ENCODE results near the gene FRS3.
"Not testable (repeated sequence)": the region's sequence is repeated elsewhere in the genome, so short reads cannot be mapped to it uniquely, and the experiment has no call there.

FRS3 gene

DNA sequence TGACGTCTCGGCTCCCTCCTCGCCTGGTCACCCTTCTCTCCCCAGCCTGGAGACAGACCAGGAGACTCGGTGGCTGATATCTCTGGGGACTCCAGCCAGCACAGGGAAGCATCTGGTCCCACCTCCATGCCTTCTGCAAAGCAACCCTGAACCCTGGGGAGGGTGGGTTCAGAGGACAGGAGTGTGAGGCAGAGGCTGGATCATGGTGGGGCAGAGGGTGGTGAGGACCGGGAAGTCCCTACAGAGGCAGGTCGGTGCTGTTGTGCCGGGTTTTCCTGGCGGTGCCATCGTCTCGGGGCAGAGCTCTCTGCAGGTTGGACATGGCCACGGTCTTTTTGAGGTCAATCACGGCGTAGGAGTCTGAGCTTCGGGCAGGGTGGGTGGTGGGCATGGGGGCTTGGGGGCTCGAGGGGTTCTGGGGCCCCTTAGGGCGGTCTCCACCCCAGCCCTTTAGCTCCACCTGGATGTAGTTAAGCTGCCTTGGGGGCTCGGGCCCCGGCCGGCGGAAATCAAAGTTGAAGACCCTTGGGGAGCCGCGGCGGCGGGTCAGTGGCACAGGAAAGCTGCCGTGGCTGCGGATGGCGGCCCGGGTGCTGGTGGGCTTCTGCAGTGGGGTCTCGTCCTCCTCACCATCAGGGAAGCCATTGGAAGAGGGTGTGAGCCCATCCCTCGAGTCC lies 9.2 kb downstream of the FRS3 start:
- Histone ChIP-seq H3K4me3 (ENCODE audit: low read depth in 1 of 5, low read length in 5 of 5) (no peak overlapping the region), H3K27ac (ENCODE audit: low read depth, low read length) (no peak overlapping the region), H3K27me3 (ENCODE audit: control insufficient read depth in 5 of 5, insufficient read depth in 4 of 5, low read length in 5 of 5) (no peaks in the 10 kb centered on the region), H3K36me3 (ENCODE audit: control insufficient read depth in 5 of 5, insufficient read depth in 5 of 5, low read length in 5 of 5) (peaks cover 0 to 57% (median 50%) of the 10 kb centered on the region in 5 donors), H3K9me3 (ENCODE audit: control insufficient read depth in 5 of 5, low read length in 5 of 5) (no peaks in the 10 kb centered on the region), H3K4me1 (ENCODE audit: control insufficient read depth in 5 of 5, insufficient read depth in 5 of 5, low read length in 5 of 5) (peaks cover 0 to 16% (median 12%) of the 10 kb centered on the region in 5 donors), H3K9ac (ENCODE audit: low read length in 5 of 5) (no peak overlapping the region)

DNA sequence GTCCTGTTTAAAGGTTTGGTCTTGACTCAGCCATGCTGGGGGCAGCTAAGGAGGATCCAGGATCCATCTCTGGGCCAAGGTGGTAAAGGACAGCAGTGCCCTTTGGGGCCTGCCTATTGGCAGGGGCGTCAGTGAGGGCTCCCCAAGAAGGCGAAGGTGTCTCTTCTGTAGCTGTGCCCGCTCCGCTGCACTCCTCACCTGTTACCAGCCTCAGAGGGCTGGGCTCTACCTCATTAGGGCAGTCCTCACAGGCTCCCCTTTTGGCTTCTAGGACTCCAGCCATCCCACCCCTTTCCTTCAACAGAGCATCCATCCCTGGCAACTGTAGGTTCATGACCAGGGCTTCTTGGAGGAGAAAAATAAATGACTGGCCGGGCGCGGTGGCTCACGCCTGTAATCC lies 10.3 kb downstream of the FRS3 start:
- H3K9me3 ChIP-seq (ENCODE audit: control insufficient read depth in 5 of 5, low read length in 5 of 5): no peaks in the 10 kb centered on the region
- H3K27ac ChIP-seq (ENCODE audit: low read depth, low read length): no peak overlapping the region
- H3K36me3 ChIP-seq (ENCODE audit: control insufficient read depth in 5 of 5, insufficient read depth in 5 of 5, low read length in 5 of 5): peaks cover 0 to 46% (median 39%) of the 10 kb centered on the region in 5 donors
- no peaks in the 10 kb centered on the region for H3K27me3 ChIP-seq (ENCODE audit: control insufficient read depth in 5 of 5, insufficient read depth in 4 of 5, low read length in 5 of 5)
- no peak overlapping the region for H3K9ac ChIP-seq (ENCODE audit: low read length in 5 of 5)
- H3K4me3 ChIP-seq (ENCODE audit: low read depth in 1 of 5, low read length in 5 of 5): no peak overlapping the region
- peaks cover 0 to 16% (median 12%) of the 10 kb centered on the region in 5 donors for H3K4me1 ChIP-seq (ENCODE audit: control insufficient read depth in 5 of 5, insufficient read depth in 5 of 5, low read length in 5 of 5)

DNA sequence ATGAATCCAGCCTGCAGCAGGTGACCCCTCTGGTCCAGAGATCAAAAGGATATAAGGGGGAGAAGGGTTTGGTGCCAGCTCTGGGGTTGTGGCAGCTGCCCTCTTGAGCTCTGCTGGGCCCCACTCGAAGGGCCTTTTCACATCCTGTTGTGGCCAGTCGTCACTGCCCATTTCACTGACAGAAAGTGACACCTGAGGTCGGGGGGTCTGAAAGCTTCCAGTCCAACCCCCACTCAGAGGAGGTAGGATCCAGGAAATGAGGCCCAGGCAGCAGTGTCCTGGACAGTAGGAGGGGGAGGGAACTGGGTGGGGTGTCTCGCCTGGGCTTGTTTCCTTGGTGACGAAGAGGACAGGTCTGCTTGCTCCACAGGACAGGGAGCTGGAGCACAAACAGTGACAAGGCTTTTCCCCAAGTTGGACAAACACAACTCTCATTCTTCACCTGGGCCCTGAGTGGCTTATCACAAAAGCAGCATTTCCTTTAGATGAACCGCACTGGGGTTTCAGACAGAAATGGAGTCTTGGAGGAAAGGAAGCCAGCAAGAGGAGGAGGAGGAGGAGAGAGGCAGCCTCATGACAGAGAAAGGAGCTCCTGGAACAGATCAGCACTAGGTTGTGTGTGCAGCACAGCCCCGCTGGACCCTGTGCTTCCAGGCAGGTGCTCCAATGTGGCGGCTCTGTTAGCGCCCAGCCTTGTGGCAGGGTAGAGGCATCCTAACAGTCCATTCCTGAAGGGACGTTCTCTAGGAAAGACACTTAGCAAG lies 11.0 kb downstream of the FRS3 start:
- Histone ChIP-seq H3K27ac (ENCODE audit: low read depth, low read length) (no peak overlapping the region), H3K9ac (ENCODE audit: low read length in 5 of 5) (peak overlapping the region in 1 of 5 donors; percentile 35), H3K36me3 (ENCODE audit: control insufficient read depth in 5 of 5, insufficient read depth in 5 of 5, low read length in 5 of 5) (peaks cover 0 to 41% (median 35%) of the 10 kb centered on the region in 5 donors)

DNA sequence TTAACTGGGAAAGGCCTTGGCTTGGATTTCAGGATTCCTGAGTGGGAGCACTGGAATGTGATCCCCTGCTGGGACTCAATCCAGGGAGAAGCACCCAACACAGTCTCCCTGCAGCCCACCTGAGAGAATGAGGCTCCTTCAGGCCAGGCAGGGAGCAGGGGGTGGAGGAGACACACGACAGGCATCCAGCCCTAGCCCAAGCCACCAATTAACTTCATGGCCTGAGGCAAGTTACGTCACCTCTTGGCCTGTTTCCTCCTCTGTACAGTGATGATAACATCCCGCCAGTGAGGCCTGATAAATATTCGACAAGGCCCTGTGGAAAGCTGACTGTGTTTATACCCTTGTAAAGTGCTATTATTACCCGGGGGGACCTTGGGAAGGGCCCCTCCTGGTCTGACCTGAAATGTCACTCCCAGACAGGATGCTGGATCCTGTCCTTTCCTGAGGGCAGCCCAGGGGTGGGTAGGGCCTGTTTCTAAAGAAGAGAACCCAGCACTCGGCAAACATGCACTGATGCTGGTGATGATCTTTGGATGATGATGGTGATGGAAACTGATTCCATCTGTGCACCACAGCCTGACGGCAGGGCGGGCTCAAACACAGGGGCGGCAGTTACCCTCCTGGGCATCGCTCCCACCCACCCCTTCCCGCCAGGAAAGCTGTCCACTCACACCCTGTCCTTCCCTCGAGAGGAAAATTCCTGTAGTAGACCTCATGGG lies 12.4 kb downstream of the FRS3 start:
- H3K4me3 ChIP-seq (ENCODE audit: low read depth in 1 of 5, low read length in 5 of 5): no peak overlapping the region
- peaks cover 0 to 16% (median 12%) of the 10 kb centered on the region in 5 donors for H3K4me1 ChIP-seq (ENCODE audit: control insufficient read depth in 5 of 5, insufficient read depth in 5 of 5, low read length in 5 of 5)
- H3K9me3 ChIP-seq (ENCODE audit: control insufficient read depth in 5 of 5, low read length in 5 of 5): no peaks in the 10 kb centered on the region
- peaks cover 0 to 30% (median 24%) of the 10 kb centered on the region in 5 donors for H3K36me3 ChIP-seq (ENCODE audit: control insufficient read depth in 5 of 5, insufficient read depth in 5 of 5, low read length in 5 of 5)
- H3K27ac ChIP-seq (ENCODE audit: low read depth, low read length): no peak overlapping the region
- no peaks in the 10 kb centered on the region for H3K27me3 ChIP-seq (ENCODE audit: control insufficient read depth in 5 of 5, insufficient read depth in 4 of 5, low read length in 5 of 5)
- peak overlapping the region in 2 of 5 donors; percentile 16 to 17 for H3K9ac ChIP-seq (ENCODE audit: low read length in 5 of 5)

More for the DNA sequence above, 11.0 kb downstream of the FRS3 start:
- no peaks in the 10 kb centered on the region for H3K27me3 ChIP-seq (ENCODE audit: control insufficient read depth in 5 of 5, insufficient read depth in 4 of 5, low read length in 5 of 5)
- H3K9me3 ChIP-seq (ENCODE audit: control insufficient read depth in 5 of 5, low read length in 5 of 5): no peaks in the 10 kb centered on the region
- H3K4me1 ChIP-seq (ENCODE audit: control insufficient read depth in 5 of 5, insufficient read depth in 5 of 5, low read length in 5 of 5): peaks cover 0 to 16% (median 12%) of the 10 kb centered on the region in 5 donors
- no peak overlapping the region for H3K4me3 ChIP-seq (ENCODE audit: low read depth in 1 of 5, low read length in 5 of 5)

DNA sequence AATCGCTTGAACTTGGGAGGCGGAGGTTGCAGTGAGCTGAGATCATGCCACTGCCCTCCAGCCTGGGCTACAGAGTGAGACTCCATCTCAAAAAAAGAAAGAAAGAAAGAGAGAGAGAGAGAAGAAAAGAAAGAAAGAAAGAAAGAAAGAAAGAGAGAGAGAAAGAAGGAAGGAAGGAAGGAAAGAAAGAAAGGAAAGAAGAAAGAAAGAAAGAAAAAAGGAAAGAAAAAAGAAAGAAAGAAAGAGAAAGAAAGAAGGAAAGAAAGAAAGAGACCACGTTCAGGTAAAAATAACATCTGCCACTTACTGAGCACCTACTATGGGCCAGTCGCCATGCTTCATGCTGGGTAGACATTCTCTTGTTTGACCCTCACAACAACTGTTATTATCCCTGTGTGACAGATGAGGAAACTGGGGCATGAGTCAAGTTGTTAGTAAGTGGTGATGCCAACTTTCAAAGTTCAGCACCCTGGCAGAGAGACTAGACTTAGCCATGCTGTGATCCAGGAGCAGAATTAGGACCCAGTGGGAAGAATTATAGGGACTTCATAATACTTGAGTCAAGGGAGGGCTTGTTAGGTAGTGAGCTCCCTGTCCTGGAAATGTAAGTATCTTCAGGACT lies 13.5 kb downstream of the FRS3 start:
- not testable (repeated sequence) for H3K27ac ChIP-seq (ENCODE audit: low read depth, low read length); H3K9me3 ChIP-seq (ENCODE audit: control insufficient read depth in 5 of 5, low read length in 5 of 5); H3K4me3 ChIP-seq (ENCODE audit: low read depth in 1 of 5, low read length in 5 of 5); H3K27me3 ChIP-seq (ENCODE audit: control insufficient read depth in 5 of 5, insufficient read depth in 4 of 5, low read length in 5 of 5); H3K9ac ChIP-seq (ENCODE audit: low read length in 5 of 5)
- peaks cover 0 to 16% (median 12%) of the 10 kb centered on the region in 5 donors for H3K4me1 ChIP-seq (ENCODE audit: control insufficient read depth in 5 of 5, insufficient read depth in 5 of 5, low read length in 5 of 5)
- peaks cover 0 to 19% (median 13%) of the 10 kb centered on the region in 5 donors for H3K36me3 ChIP-seq (ENCODE audit: control insufficient read depth in 5 of 5, insufficient read depth in 5 of 5, low read length in 5 of 5)

DNA sequence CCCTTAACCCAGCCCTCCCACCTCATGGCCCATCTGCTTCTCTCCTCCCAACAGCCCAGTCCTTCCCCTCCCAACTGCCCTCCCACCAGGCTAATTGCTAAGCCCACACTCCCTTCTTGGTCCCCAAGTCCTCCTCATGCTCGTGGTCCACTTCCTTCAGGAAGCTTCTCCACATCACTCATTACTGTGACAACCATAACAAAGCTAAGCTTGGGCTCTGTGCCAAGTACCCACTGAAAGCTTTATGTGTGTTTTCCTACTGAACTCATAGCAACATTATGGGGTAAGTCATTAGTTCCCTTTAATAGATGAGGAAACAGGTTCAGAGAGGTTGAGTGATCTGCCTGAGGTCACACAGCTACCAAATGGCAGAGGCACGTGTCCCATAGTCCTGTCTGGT lies 16.2 kb downstream of the FRS3 start:
- peaks cover 0 to 16% (median 12%) of the 10 kb centered on the region in 5 donors for H3K4me1 ChIP-seq (ENCODE audit: control insufficient read depth in 5 of 5, insufficient read depth in 5 of 5, low read length in 5 of 5)
- H3K27ac ChIP-seq (ENCODE audit: low read depth, low read length): no peak overlapping the region
- H3K9me3 ChIP-seq (ENCODE audit: control insufficient read depth in 5 of 5, low read length in 5 of 5): no peaks in the 10 kb centered on the region
- H3K9ac ChIP-seq (ENCODE audit: low read length in 5 of 5): no peak overlapping the region
- no peaks in the 10 kb centered on the region for H3K27me3 ChIP-seq (ENCODE audit: control insufficient read depth in 5 of 5, insufficient read depth in 4 of 5, low read length in 5 of 5)
- no peak overlapping the region for H3K4me3 ChIP-seq (ENCODE audit: low read depth in 1 of 5, low read length in 5 of 5)
- no peaks in the 10 kb centered on the region for H3K36me3 ChIP-seq (ENCODE audit: control insufficient read depth in 5 of 5, insufficient read depth in 5 of 5, low read length in 5 of 5)

DNA sequence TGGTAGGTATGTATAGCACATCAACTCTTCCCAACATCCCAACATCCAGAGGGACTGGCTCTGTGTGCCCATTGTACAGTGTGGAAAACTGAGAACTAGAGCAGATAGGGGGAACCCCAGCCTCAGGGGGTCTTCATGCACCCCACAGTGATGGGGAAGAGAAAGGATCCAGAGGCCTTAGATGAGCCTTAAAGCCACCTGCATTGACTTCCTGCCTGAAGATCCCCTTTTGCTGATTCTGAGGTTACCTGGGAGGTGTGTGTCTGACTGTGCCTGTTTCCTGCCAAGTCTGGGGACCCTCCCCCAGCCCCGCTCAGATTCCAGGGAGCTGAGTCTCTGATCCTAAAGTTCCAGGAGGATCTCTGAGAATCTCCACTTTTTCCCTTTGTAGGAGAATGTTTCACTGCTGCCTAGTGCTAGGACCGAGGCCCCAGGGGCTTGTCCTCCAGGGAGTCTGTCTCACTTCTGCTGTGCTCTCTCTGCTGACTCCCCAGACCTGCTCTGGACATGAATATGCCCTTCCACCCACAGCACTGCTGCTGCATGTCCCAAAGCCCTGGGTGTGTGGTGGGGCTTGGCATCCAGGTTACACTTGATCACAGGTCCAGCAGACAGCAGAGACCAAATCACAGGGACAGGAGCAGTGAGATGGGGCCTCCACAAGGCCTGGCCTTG lies 19.7 kb downstream of the FRS3 start:
- H3K9me3 ChIP-seq (ENCODE audit: control insufficient read depth in 5 of 5, low read length in 5 of 5): no peaks in the 10 kb centered on the region
- no peaks in the 10 kb centered on the region for H3K4me1 ChIP-seq (ENCODE audit: control insufficient read depth in 5 of 5, insufficient read depth in 5 of 5, low read length in 5 of 5)
- H3K27me3 ChIP-seq (ENCODE audit: control insufficient read depth in 5 of 5, insufficient read depth in 4 of 5, low read length in 5 of 5): no peaks in the 10 kb centered on the region
- no peaks in the 10 kb centered on the region for H3K36me3 ChIP-seq (ENCODE audit: control insufficient read depth in 5 of 5, insufficient read depth in 5 of 5, low read length in 5 of 5)
- no peak overlapping the region for H3K4me3 ChIP-seq (ENCODE audit: low read depth in 1 of 5, low read length in 5 of 5)
- H3K27ac ChIP-seq (ENCODE audit: low read depth, low read length): no peak overlapping the region
- no peak overlapping the region for H3K9ac ChIP-seq (ENCODE audit: low read length in 5 of 5)

DNA sequence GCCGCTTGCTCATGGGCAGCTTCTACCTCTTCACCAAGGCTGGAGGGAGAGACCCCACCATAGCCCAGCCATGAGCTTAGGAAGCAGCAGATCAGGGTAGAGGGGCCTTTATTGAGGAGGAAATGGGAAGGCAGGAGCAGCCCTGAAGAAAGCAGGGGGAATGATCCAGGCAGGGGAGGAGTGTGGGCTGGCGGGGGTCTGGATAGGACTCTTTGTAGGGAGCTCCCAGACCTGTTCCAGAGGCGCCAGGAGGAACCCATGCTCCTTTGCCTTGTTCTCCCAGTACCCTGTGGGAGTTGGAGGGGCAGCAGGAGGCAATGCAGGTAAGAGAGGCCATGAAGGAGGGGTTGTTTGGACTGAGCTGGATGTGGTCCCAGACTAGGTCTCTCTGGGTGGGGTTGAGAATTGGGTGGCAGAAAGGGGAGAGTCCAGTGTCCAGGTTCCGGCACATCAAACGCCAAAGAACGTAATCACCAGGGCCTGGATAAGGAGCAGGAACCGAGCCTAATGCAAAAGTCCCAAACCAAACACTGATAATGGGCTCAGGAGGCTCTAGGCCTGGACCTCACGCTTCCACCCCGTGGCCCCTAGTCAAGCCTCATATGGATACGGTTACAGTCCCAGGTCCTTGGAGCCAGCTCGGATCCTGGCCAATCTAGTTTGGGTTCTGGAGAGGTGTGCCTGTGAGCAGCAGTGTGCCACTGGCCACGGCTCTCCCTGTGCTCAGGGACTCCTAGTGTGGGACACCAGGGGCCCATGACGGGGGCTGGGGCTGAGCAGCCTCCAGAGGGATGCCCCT lies 20.4 kb downstream of the FRS3 start:
- Histone ChIP-seq H3K36me3 (ENCODE audit: control insufficient read depth in 5 of 5, insufficient read depth in 5 of 5, low read length in 5 of 5) (no peaks in the 10 kb centered on the region), H3K9me3 (ENCODE audit: control insufficient read depth in 5 of 5, low read length in 5 of 5) (no peaks in the 10 kb centered on the region), H3K4me3 (ENCODE audit: low read depth in 1 of 5, low read length in 5 of 5) (no peak overlapping the region), H3K27me3 (ENCODE audit: control insufficient read depth in 5 of 5, insufficient read depth in 4 of 5, low read length in 5 of 5) (no peaks in the 10 kb centered on the region), H3K4me1 (ENCODE audit: control insufficient read depth in 5 of 5, insufficient read depth in 5 of 5, low read length in 5 of 5) (no peaks in the 10 kb centered on the region), H3K27ac (ENCODE audit: low read depth, low read length) (no peak overlapping the region), H3K9ac (ENCODE audit: low read length in 5 of 5) (no peak overlapping the region)

DNA sequence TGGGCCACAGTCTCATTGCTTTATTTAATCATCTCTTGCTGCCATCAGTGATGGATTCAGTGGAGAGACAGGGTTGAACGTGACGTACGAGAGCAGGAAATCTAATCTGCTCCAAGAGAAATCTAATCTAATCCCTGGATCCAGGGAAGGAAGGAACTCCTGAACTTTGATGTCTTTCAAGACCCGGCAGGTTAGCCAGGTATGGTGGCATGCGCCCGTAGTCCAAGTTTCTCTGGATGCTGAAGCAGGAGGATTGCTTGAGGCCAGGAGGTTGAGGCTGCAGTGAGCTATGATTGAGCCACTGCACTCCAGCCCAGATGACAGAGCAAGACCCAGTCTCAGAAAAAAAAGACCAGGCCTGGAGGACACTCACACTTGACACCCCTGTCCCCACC lies 21.1 kb downstream of the FRS3 start:
- Histone ChIP-seq H3K4me3 (ENCODE audit: low read depth in 1 of 5, low read length in 5 of 5) (no peak overlapping the region), H3K27ac (ENCODE audit: low read depth, low read length) (no peak overlapping the region), H3K4me1 (ENCODE audit: control insufficient read depth in 5 of 5, insufficient read depth in 5 of 5, low read length in 5 of 5) (no peaks in the 10 kb centered on the region), H3K36me3 (ENCODE audit: control insufficient read depth in 5 of 5, insufficient read depth in 5 of 5, low read length in 5 of 5) (no peaks in the 10 kb centered on the region), H3K9ac (ENCODE audit: low read length in 5 of 5) (no peak overlapping the region), H3K9me3 (ENCODE audit: control insufficient read depth in 5 of 5, low read length in 5 of 5) (no peaks in the 10 kb centered on the region), H3K27me3 (ENCODE audit: control insufficient read depth in 5 of 5, insufficient read depth in 4 of 5, low read length in 5 of 5) (no peaks in the 10 kb centered on the region)

Measured in subcutaneous abdominal adipose tissue (tissue), 5 donors.